GM20000 (cell line): ENCODE data around the gene JCAD.
"Not testable (repeated sequence)": the region's sequence is repeated elsewhere in the genome, so short reads cannot be mapped to it uniquely, and the experiment has no call there.

Source experiments
- DNase-seq: peaks from one replicate; pipeline ENCODE4 v3.0.0; 2012; ENCODE audit warnings: low spot score
- CTCF ChIP-seq: IDR thresholded peaks from 2 replicates; pipeline ENCODE4 v1.5.1; 2012; ENCODE audit warnings: mild to moderate bottlenecking, control low read depth; ENCODE audit errors: extremely low read depth, missing control alignments

Gene JCAD

DNA sequence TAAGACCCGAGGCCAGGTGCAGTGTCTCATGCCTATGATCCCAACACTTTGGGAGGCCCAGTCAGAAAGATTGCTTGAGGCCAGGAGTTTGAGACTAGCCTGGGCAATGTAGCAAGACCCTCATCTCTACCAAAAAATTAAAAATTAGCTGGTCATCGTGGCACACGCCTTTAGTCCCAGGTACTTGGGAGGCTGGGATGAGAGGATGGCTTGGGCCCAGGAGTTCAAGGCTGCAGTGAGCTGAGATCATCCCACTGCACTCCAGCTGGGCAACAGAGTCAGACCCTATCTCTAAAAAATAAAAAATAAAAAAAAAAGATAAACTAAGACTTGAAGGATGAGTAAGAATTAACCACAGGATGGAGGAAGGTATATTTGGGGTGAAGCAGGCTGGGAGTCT, 77.9 kb downstream of the JCAD start:
- no peak for DNase-seq
- TF ChIP-seq CTCF: no peak

GRCh38 chr10:29980084-29980483, 79.3 kb downstream of the JCAD start:
- no peak for DNase-seq

GRCh38 chr10:29979421-29979779, 80.0 kb downstream of the JCAD start:
- not testable (repeated sequence) for DNase-seq

More at GRCh38 chr10:29980084-29980483, 79.3 kb downstream of the JCAD start:
- no peak for TF ChIP-seq CTCF

- no peak for TF ChIP-seq CTCF
Observed at GRCh38 chr10:29977171-29977570, 82.2 kb downstream of the JCAD start.

DNA sequence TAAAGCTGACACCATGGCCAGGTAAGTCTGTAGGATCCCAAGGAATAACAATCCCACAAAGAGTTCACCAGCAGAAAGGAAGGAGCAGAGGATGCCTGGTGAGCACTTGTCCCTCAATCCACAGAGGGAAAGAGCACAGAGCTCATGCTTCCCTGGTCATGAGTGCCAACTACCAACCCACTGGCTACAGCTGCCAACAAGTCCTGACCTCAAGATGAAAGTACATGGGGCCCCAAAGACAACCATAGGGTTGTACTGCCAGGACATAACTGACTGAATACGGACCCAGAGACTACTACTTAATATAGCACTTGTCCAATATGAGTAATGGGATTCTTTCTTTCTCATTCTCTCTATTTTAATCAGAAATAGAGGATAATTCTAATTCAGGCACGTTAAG, 83.3 kb downstream of the JCAD start:
- no peak for DNase-seq
- no peak for TF ChIP-seq CTCF

More at GRCh38 chr10:29977171-29977570, 82.2 kb downstream of the JCAD start:
- DNase-seq: no peak

DNA sequence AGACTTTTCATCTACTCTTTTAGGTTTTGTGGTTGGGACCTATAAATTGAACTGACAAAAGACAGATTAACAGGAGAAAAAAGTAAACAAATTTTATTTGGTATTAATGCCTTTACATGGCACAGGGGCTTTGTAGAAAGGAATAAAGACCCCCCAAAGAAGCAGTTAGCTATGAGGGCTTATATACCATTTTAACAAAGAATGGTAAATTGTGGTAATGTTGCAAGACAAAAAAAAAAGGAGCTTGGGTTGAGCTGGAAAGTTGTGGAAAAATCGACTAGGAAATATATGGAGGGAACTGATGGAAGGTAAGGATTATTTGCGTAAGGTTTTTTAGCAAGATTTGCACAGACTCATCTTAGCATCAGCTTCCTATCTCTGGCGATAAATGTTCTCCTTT, 84.6 kb downstream of the JCAD start:
- no peak for DNase-seq
- no peak for TF ChIP-seq CTCF

- no peak for TF ChIP-seq CTCF
- DNase-seq: no peak
Observed at GRCh38 chr10:29973921-29974320, 85.5 kb downstream of the JCAD start.

DNA sequence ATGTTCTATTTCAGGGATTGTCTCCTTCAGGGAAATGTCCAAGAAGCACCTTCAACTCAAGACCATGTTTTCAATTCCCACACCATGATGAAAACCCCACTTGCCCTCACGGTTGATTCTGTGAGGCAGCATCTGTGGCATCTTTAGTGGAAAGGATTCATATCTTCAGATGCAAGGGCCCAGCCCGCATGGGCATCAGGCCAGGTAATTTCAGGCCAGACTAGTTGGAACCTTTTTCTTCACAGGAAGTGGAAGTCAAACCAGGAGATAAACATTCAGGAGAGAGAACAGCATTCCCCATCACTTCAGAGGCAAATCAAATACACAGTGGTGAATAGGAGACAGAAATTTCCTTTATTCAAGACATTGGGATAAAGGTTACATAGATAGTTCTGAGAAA, 88.8 kb downstream of the JCAD start:
- no peak for TF ChIP-seq CTCF
- DNase-seq: no peak
